Tibial artery (tissue), 4 donors: ENCODE data around the gene ADAMTSL3.

Source experiments
- DNase-seq, 2 donors: peaks; one replicate each; pipeline ENCODE4 v3.0.0-alpha.2; 2019
- H3K27ac ChIP-seq, 2 donors: fragments of 200-600 bp; sonication (generic) in 1 of 2; 1 replicate in 1 of 2; 2 replicates in 1 of 2; pipeline ENCODE4 v1.5.1; 2018 to 2019; ENCODE audit warnings: mild to moderate bottlenecking in 1 of 2
- H3K27me3 ChIP-seq, 2 donors: fragments of 200-600 bp; sonication (generic) in 1 of 2; one replicate each; pipeline versions ENCODE4 v1.5.1 to v1.6.0; 2016 to 2019
- H3K36me3 ChIP-seq, 3 donors: fragments of 200-600 bp; sonication (generic) in 2 of 3; one replicate each; pipeline ENCODE4 v1.5.1; 2016 to 2019; ENCODE audit warnings: mild to moderate bottlenecking in 2 of 3
- H3K4me1 ChIP-seq, 4 donors: fragments of 200-600 bp; sonication (generic) in 2 of 4; 1 replicate in 3 of 4; 2 replicates in 1 of 4; pipeline ENCODE4 v1.5.1; 2016 to 2019
- H3K4me3 ChIP-seq, 2 donors: fragments of 200-600 bp; sonication (generic) in 1 of 2; 1 replicate in 1 of 2; 2 replicates in 1 of 2; pipeline ENCODE4 v1.5.1; 2018 to 2019; ENCODE audit warnings: mild to moderate bottlenecking in 2 of 2
- H3K9me3 ChIP-seq, 3 donors: fragments of 200-600 bp; sonication (generic) in 1 of 3; one replicate each; pipeline ENCODE4 v1.5.1; 2016 to 2019
- CTCF ChIP-seq, 2 experiments: fragments of 200-600 bp in 1 of 2; fragments of 450-650 bp in 1 of 2; IDR thresholded peaks; one replicate each; pipeline ENCODE4 v1.5.1; 2017 to 2019; ENCODE audit warnings: antibody characterized with exemption in 2 of 2, mild to moderate bottlenecking in 1 of 2, moderate library complexity in 1 of 2
- intact Hi-C: fragments of 100-400 bp; cut with DNase I; formaldehyde crosslinking; loops from one replicate; pipeline ENCODE4 v1.15.0; 2023; ENCODE audit warnings: low total_unique reads

The ADAMTSL3 gene

DNA sequence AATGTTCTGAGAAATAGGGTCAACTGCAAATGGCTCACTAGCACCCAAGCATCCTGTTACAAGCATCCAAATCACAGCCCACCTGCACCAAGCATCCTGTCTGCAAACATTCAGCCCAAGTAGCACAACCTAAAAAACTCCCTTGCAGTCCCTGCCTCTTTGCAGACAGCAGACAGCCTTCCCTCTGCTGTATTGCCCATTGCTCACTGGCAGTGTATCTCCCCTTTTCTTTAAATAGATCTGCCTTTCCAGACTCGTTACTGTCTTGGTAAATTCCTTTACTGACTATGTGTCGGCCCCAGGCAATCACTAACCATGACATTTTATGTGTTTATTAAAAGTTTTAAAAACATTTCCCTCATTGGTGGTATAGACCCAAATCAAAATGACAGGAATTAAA is 155.4 kb downstream of the ADAMTSL3 start:
- no peaks in the 10 kb centered on the region for H3K4me1 ChIP-seq
- no peaks in the 10 kb centered on the region for H3K27me3 ChIP-seq
- H3K27ac ChIP-seq = no peak overlapping the region
- H3K4me3 ChIP-seq = no peak overlapping the region
- intact Hi-C loops = no loop called here
- H3K36me3 ChIP-seq = peaks cover 5 to 18% (median 7%) of the 10 kb centered on the region in 3 donors
- no peaks in the 10 kb centered on the region for H3K9me3 ChIP-seq
- DNase-seq = no peak
- TF ChIP-seq CTCF (IDR thresholded peaks at IDR 0.05) = no peak

DNA sequence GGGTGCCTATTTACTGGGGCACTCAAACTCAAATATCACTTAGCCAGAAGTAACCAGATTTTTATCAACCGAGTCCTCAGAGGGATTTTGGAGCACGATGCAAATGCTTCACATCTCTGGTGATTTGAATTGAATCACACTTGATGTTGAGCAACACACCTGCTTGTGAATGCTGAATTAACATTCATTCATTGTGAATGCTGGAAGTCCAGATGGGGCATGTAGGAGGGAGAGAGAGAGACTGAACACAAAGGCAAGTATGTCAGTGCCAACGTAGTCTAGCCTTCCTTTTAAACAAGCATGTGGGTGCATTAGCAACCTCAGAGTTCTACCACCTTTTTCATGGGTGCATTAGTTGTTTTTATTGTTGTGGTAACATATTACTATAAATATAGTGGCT is 156.2 kb downstream of the ADAMTSL3 start:
- TF ChIP-seq CTCF (IDR thresholded peaks at IDR 0.05) = no peak
- intact Hi-C loops = no loop called here
- H3K4me1 ChIP-seq = no peaks in the 10 kb centered on the region
- H3K4me3 ChIP-seq = no peak overlapping the region
- no peaks in the 10 kb centered on the region for H3K9me3 ChIP-seq
- no peak overlapping the region for H3K27ac ChIP-seq
- no peaks in the 10 kb centered on the region for H3K27me3 ChIP-seq
- DNase-seq = no peak
- H3K36me3 ChIP-seq = peaks cover 5 to 18% (median 7%) of the 10 kb centered on the region in 3 donors

DNA sequence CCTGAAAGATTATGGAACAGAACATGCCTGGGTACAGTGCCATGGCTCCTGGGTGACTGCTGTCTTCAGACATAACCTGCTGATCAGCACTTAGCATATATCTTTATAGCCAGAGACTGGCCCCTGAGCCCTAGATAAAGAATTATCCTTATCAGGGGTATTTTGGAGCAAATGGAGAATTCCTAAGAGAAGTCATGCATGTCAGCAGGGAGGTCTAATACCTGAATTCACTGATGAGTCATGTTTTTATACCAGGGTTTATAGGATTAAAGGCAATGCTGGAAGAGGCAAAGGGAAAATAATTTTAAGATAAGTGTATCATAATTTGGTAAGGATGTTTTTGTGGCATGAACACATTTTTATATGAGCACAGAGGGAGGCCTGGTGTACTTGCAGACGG is 159.8 kb downstream of the ADAMTSL3 start:
- no peak overlapping the region for H3K4me3 ChIP-seq
- no peaks in the 10 kb centered on the region for H3K36me3 ChIP-seq
- DNase-seq = no peak
- no peak overlapping the region for H3K27ac ChIP-seq
- no peak for TF ChIP-seq CTCF (IDR thresholded peaks at IDR 0.05)
- intact Hi-C loops = no loop called here
- no peaks in the 10 kb centered on the region for H3K4me1 ChIP-seq
- H3K27me3 ChIP-seq = no peaks in the 10 kb centered on the region
- no peaks in the 10 kb centered on the region for H3K9me3 ChIP-seq

DNA sequence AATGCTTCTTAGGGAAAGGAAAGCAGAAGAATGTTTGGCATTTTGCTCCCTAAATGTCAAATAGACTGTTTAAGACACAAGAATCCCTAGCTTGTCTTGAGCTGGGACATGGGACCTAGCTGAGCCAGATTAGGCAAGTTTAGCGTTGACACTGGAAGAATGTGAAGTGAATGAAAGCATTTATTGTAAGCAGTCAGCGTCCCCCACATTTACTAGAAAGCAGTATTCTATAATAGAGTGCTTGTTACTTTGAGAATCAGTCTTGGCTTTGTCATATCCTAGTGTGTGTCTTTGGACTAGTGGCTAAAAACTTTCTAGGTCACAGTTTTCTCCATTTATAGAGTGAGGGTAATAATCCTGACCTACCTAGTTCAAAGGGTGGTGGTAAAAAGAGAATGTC is 161.6 kb downstream of the ADAMTSL3 start:
- Histone ChIP-seq H3K36me3 (no peaks in the 10 kb centered on the region), H3K9me3 (no peaks in the 10 kb centered on the region), H3K4me1 (no peaks in the 10 kb centered on the region), H3K27me3 (no peaks in the 10 kb centered on the region), H3K27ac (no peak overlapping the region), H3K4me3 (no peak overlapping the region)
- intact Hi-C loops = no loop called here
- no peak for TF ChIP-seq CTCF (IDR thresholded peaks at IDR 0.05)
- DNase-seq = no peak

DNA sequence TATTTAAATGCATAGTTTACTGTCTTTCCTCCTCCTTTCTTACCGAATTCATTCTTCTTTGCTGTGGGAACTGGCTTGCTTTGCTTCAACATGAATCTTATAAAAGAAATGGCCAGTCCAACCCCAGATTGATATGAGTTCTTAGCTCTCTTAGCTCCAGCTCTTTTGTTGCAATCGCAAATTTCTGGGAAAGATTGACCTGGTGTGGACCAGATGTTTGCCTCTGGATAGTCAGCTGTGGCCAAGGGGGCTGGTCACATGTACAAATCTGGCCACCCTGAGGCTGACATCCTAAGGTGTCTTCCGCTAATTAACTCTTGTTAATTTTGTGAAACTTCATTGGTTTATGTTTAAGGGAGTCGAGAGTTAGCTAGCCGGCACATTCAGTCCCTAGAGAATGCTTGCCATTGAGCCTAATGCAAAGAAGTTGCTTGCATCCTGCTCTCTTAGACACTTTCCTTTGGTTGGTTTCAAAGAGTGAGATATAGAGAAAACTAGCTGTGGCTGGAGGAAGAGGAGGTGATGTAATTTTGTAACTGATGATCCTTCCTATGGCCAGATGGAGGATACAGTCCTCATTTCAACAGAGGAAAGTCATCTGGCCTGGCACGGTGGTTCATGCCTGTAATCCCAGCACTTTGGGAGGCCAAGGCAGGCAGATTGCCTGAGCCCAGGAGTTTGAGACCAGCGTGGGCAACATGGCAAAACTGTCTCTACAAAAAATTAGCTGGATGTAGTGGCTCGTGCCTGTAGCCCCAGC is 162.4 kb downstream of the ADAMTSL3 start:
- H3K4me1 ChIP-seq = no peaks in the 10 kb centered on the region
- no peaks in the 10 kb centered on the region for H3K36me3 ChIP-seq
- DNase-seq = no peak
- no peak overlapping the region for H3K4me3 ChIP-seq
- H3K27ac ChIP-seq = no peak overlapping the region
- TF ChIP-seq CTCF (IDR thresholded peaks at IDR 0.05) = no peak
- no peaks in the 10 kb centered on the region for H3K9me3 ChIP-seq
- intact Hi-C loops = no loop called here
- H3K27me3 ChIP-seq = no peaks in the 10 kb centered on the region

GRCh38 chr15:83818591-83818990 is 164.7 kb downstream of the ADAMTSL3 start:
- Histone ChIP-seq H3K9me3 (no peaks in the 10 kb centered on the region), H3K27me3 (no peaks in the 10 kb centered on the region), H3K4me3 (no peak overlapping the region), H3K27ac (no peak overlapping the region), H3K4me1 (no peaks in the 10 kb centered on the region), H3K36me3 (no peaks in the 10 kb centered on the region)
- TF ChIP-seq CTCF (IDR thresholded peaks at IDR 0.05) = no peak
- intact Hi-C loops = no loop called here
- no peak for DNase-seq
